ENCODE results near the gene LGI1.

The LGI1 gene

GRCh38 chr10:93777092-93777491, 19.4 kb downstream of the LGI1 start:
- H3K27ac ChIP-seq, result no peak overlapping the region

GRCh38 chr10:93784059-93784458, 26.3 kb downstream of the LGI1 start:
- H3K27ac ChIP-seq, result no peak overlapping the region
- TF ChIP-seq ZFX (IDR thresholded peaks at IDR 0.05), result no peak
- TF ChIP-seq, protein P1, sequence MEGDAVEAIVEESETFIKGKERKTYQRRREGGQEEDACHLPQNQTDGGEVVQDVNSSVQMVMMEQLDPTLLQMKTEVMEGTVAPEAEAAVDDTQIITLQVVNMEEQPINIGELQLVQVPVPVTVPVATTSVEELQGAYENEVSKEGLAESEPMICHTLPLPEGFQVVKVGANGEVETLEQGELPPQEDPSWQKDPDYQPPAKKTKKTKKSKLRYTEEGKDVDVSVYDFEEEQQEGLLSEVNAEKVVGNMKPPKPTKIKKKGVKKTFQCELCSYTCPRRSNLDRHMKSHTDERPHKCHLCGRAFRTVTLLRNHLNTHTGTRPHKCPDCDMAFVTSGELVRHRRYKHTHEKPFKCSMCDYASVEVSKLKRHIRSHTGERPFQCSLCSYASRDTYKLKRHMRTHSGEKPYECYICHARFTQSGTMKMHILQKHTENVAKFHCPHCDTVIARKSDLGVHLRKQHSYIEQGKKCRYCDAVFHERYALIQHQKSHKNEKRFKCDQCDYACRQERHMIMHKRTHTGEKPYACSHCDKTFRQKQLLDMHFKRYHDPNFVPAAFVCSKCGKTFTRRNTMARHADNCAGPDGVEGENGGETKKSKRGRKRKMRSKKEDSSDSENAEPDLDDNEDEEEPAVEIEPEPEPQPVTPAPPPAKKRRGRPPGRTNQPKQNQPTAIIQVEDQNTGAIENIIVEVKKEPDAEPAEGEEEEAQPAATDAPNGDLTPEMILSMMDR (conservative IDR thresholded peaks at IDR 0.05), result no peak

More at GRCh38 chr10:93777092-93777491, 19.4 kb downstream of the LGI1 start:
- TF ChIP-seq ZFX (IDR thresholded peaks at IDR 0.05), result no peak

DNA sequence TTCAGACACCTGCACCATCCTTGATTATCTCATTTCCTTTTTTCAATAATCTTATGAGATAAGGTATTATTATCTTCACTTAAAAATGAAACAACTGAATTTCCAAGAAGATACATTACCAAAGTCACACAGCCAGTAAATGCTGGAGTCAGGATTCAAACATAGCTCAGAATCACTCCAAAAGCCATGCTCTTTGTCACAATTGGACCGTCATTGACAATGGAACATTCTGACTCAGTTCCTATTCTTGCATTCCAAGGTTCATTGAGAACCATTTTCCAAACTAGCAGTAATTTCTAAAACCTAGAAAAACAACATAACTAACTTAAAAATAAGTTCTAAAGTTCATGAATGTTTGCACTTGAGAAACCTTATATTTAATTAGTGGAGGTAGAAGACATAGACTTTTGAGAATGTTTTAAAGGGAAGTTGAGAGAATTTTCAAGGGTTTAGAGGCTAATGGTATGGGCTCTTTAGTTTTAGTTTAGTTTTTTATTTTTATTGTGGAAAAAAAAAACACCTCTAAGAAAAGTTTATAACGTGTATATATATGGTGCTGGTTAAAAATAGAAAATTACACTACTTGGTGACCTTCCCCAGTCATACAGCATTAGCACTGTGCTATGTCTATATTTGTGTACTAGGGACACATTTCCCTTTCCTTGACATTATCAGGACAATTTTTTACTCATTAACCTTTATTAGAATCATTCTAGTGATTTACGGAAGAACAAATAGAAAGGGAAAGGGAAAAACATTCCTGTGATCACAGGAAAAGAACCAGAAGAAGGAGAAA, 30.9 kb downstream of the LGI1 start:
- TF ChIP-seq, protein P1 (conservative IDR thresholded peaks at IDR 0.05), result no peak
- no peak for TF ChIP-seq ZFX (IDR thresholded peaks at IDR 0.05)
- no peak overlapping the region for H3K27ac ChIP-seq

DNA sequence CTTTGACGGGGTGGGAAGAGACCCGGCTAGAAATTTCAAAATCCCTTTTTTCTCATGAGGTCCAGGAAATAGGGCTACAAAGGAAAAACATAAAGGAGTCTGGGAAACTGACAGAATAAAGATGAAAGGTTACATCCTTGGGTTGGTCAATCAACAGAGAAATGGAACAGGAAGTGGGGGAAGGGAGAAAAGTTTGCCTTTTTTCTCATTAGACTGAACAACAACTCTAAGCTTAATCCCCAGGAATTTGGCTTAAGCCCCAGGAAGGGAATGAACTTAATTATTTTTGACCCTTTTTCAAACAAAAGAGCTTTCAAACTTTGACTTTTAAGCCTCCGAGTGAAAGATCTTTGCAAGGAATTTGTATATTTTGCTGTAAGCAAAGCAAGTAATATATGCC, 32.7 kb downstream of the LGI1 start:
- H3K27ac ChIP-seq, result no peak overlapping the region
- TF ChIP-seq, protein P1 (conservative IDR thresholded peaks at IDR 0.05), result no peak
- TF ChIP-seq ZFX (IDR thresholded peaks at IDR 0.05), result no peak

GRCh38 chr10:93796167-93796566, 38.4 kb downstream of the LGI1 start:
- TF ChIP-seq, protein P1 (conservative IDR thresholded peaks at IDR 0.05), result no peak
- TF ChIP-seq ZFX (IDR thresholded peaks at IDR 0.05), result no peak
- H3K27ac ChIP-seq, result no peak overlapping the region

GRCh38 chr10:93797825-93798224, 40.1 kb downstream of the LGI1 start:
- no peak overlapping the region for H3K27ac ChIP-seq
- TF ChIP-seq, protein P1 (conservative IDR thresholded peaks at IDR 0.05), result no peak

GRCh38 chr10:93799155-93799708, 41.5 kb downstream of the LGI1 start:
- TF ChIP-seq, protein P1 (conservative IDR thresholded peaks at IDR 0.05), result no peak
- TF ChIP-seq ZFX (IDR thresholded peaks at IDR 0.05), result no peak
- H3K27ac ChIP-seq, result no peak overlapping the region

All from C4-2B (cell line).